Myocyte (in vitro differentiated cells): ENCODE measurements around the gene DGKI. TPM values are rescaled to one million over a fixed set of nuclear protein-coding genes. Genes with fewer than 3 reads are reported as not detected.
A peak's percentile ranks its signal among the peaks of the same experiment; 100 is the strongest.

ENCODE experiments used
- DNase-seq: peaks from one replicate; pipeline ENCODE4 v3.0.0-alpha.2; 2012; ENCODE audit warnings: low read depth
- polyA plus RNA-seq: library from polyadenylated mRNA; unstranded; fragments of >200 nt; gene quantifications from one replicate; pipeline ENCODE4 v1.2.1, GENCODE V29; 2012; ENCODE audit warnings: missing spikeins
- total RNA-seq: library from RNA; depleted of rRNA; stranded (reverse); fragments of >200 nt; gene quantifications from 2 replicates; pipeline ENCODE4 v1.2.3, GENCODE V29; 2014

Gene DGKI
- 2.3 and 7.9 TPM in 2 replicates for total RNA-seq
- polyA plus RNA-seq: 15.7 TPM

- peak; percentile 49 for DNase-seq
Measured at GRCh38 chr7:137846827-137847567, at the start of gene DGKI. Gene DGKI, minus strand, starts transcription at chr7:137846974.

GRCh38 chr7:137895301-137896221 is 48.8 kb upstream of the DGKI start:
- no peak for DNase-seq

GRCh38 chr7:137893143-137893742 is 46.5 kb upstream of the DGKI start:
- no peak for DNase-seq

GRCh38 chr7:137891016-137891655 is 44.4 kb upstream of the DGKI start:
- peak; percentile 90 for DNase-seq

- DNase-seq: peak; percentile 98
Measured at GRCh38 chr7:137890449-137890921, 43.7 kb upstream of the DGKI start.

GRCh38 chr7:137888241-137888640 is 41.5 kb upstream of the DGKI start:
- DNase-seq: no peak

- no peak for DNase-seq
Measured at GRCh38 chr7:137886746-137887145, 40.0 kb upstream of the DGKI start.

GRCh38 chr7:137886281-137886680 is 39.5 kb upstream of the DGKI start:
- DNase-seq: no peak

GRCh38 chr7:137885678-137886077 is 38.9 kb upstream of the DGKI start:
- DNase-seq: no peak

GRCh38 chr7:137882806-137883205 is 36.0 kb upstream of the DGKI start:
- DNase-seq: peak; percentile 65

GRCh38 chr7:137882261-137882668 is 35.5 kb upstream of the DGKI start:
- peak; percentile 98 for DNase-seq

- no peak for DNase-seq
Measured at GRCh38 chr7:137881607-137882260, 35.0 kb upstream of the DGKI start.

- DNase-seq: peak; percentile 77
Measured at GRCh38 chr7:137880432-137880831, 33.7 kb upstream of the DGKI start.

GRCh38 chr7:137879357-137880158 is 32.8 kb upstream of the DGKI start:
- no peak for DNase-seq

- DNase-seq: no peak
Measured at GRCh38 chr7:137878333-137878961, 31.7 kb upstream of the DGKI start.

GRCh38 chr7:137877027-137877675 is 30.4 kb upstream of the DGKI start:
- DNase-seq: no peak

- DNase-seq: no peak
Measured at GRCh38 chr7:137875746-137876145, 29.0 kb upstream of the DGKI start.

- DNase-seq: peak; percentile 88
Measured at GRCh38 chr7:137873979-137874777, 27.4 kb upstream of the DGKI start.
